HCT116 (cell line): ENCODE measurements around the gene PTPRJ. TPM values are rescaled to one million over a fixed set of nuclear protein-coding genes. Genes with fewer than 3 reads are reported as not detected.

Source experiments
- ATAC-seq: fragments of 200-7000 bp; cut with Tn5 transposase; 2 replicates; pipeline ENCODE4 v1.9.1; 2020; ENCODE audit warnings: mild to moderate bottlenecking, moderate library complexity
- BruUV-seq: library from RNA; stranded (reverse); fragments of 400-500 nt; replicated peaks from 2 replicates; lab custom pipeline; 2021; lab: Mats Ljungman, UMichigan
- CTCF ChIA-PET: fragments of 300-600 bp; sonication (Branson Sonifier 250); formaldehyde crosslinking; loops from one replicate; lab custom pipeline; 2021; ENCODE audit warnings: antibody characterized with exemption; lab: Charles Lee
- POLR2A ChIA-PET: fragments of 300-600, 350-600 bp; sonication (Branson Sonifier 250); formaldehyde crosslinking; loops from one replicate; lab custom pipeline; 2021; ENCODE audit warnings: antibody characterized with exemption; lab: Charles Lee
- RAD21 ChIA-PET, 2 experiments: fragments of 300-600 bp; sonication (Branson Sonifier 250); formaldehyde crosslinking; loops; one replicate each; lab custom pipeline; 2023; ENCODE audit warnings: low total read pairs in 2 of 2; ENCODE audit not compliant: uncharacterized antibody in 2 of 2, unreplicated experiment in 2 of 2, low non-redundant PET in 1 of 2; lab: Charles Lee
- DNase-seq: peaks from one replicate; pipeline ENCODE4 v3.0.0-alpha.2; 2010; ENCODE audit warnings: low read depth, low spot score
- H2AFZ ChIP-seq: fragments of 200-600 bp; shearing (Covaris generic), sonication (generic); 2 replicates; pipeline ENCODE4 v1.6.1; 2017; ENCODE audit warnings: low read depth, mixed run types, mixed read lengths, antibody characterized with exemption, low read length; ENCODE audit not compliant: poor library complexity, severe bottlenecking
- H3K27ac ChIP-seq: 2 replicates; pipeline ENCODE4 v1.5.1; 2012; ENCODE audit warnings: low read depth, low read length
- H3K27me3 ChIP-seq: fragments of 200-600 bp; sonication (generic); 2 replicates; pipeline ENCODE4 v1.6.1; 2016; ENCODE audit warnings: mixed run types, low read length, mixed read lengths; ENCODE audit not compliant: insufficient read depth
- H3K36me3 ChIP-seq, 2 experiments: fragments of 200-500 bp in 1 of 2; fragments of 200-600 bp in 1 of 2; sonication (Bioruptor generic) in 1 of 2; sonication (generic) in 1 of 2; 2 replicates each; pipeline versions ENCODE4 v1.5.1 to v1.6.1; 2014 to 2016; ENCODE audit warnings: low read length in 2 of 2, inconsistent platforms in 1 of 2, mixed read lengths in 1 of 2, mixed run types in 1 of 2; ENCODE audit not compliant: insufficient read depth in 2 of 2, control insufficient read depth in 1 of 2
- H3K4me1 ChIP-seq, 2 experiments: fragments of 200-600 bp in 1 of 2; sonication (generic) in 1 of 2; 2 replicates each; pipeline versions ENCODE4 v1.5.1 to v1.6.1; 2012 to 2017; ENCODE audit warnings: low read length in 2 of 2, inconsistent platforms in 1 of 2, mild to moderate bottlenecking in 1 of 2, mixed read lengths in 1 of 2, mixed run types in 1 of 2, moderate library complexity in 1 of 2; ENCODE audit not compliant: insufficient read depth in 2 of 2, control insufficient read depth in 1 of 2
- H3K4me2 ChIP-seq: fragments of 200-600 bp; sonication (generic); 2 replicates; pipeline ENCODE4 v1.6.1; 2017; ENCODE audit warnings: mixed run types, low read length, mixed read lengths
- H3K4me3 ChIP-seq, 2 experiments: fragments of 200-600 bp in 1 of 2; sonication (generic) in 1 of 2; replicated peaks in 1 of 2; 2 replicates each; pipeline ENCODE4 v1.5.1; 2011 to 2016; ENCODE audit warnings: low read length in 2 of 2, control low read depth in 1 of 2, low read depth in 1 of 2, mild to moderate bottlenecking in 1 of 2, mixed read lengths in 1 of 2, mixed run types in 1 of 2
- H3K79me2 ChIP-seq: fragments of 200-600 bp; sonication (generic); 2 replicates; pipeline ENCODE4 v1.6.1; 2017; ENCODE audit warnings: mild to moderate bottlenecking, mixed run types, low read length, moderate library complexity, mixed read lengths; ENCODE audit not compliant: insufficient read depth
- H3K9ac ChIP-seq: fragments of 200-600 bp; sonication (generic); 2 replicates; pipeline ENCODE4 v1.6.1; 2016; ENCODE audit warnings: low read length, mixed read lengths
- H3K9me2 ChIP-seq: fragments of 200-600 bp; sonication (generic), shearing (Covaris generic); 2 replicates; pipeline ENCODE4 v1.6.1; 2017; ENCODE audit warnings: mixed run types, mild to moderate bottlenecking, moderate library complexity; ENCODE audit not compliant: insufficient read depth
- H3K9me3 ChIP-seq, 2 experiments: fragments of 200-500 bp in 1 of 2; fragments of 200-600 bp in 1 of 2; sonication (Bioruptor generic) in 1 of 2; sonication (generic) in 1 of 2; 2 replicates each; pipeline ENCODE4 v1.6.1; 2014 to 2017; ENCODE audit warnings: low read length in 2 of 2, mixed read lengths in 2 of 2, inconsistent platforms in 1 of 2, low read depth in 1 of 2, mild to moderate bottlenecking in 1 of 2, mixed run types in 1 of 2, moderate library complexity in 1 of 2; ENCODE audit not compliant: control insufficient read depth in 1 of 2, insufficient read depth in 1 of 2
- H4K20me1 ChIP-seq: fragments of 200-600 bp; sonication (generic), shearing (Covaris generic); 2 replicates; pipeline ENCODE4 v1.6.1; 2017; ENCODE audit warnings: mixed run types, mild to moderate bottlenecking, moderate library complexity; ENCODE audit not compliant: insufficient read depth
- CEBPB ChIP-seq: IDR thresholded peaks from 2 replicates; pipeline ENCODE4 v1.6.1; 2012; ENCODE audit warnings: low read depth
- ELF1 ChIP-seq: IDR thresholded peaks from 2 replicates; pipeline ENCODE4 v1.6.1; 2012; ENCODE audit warnings: low read depth, borderline replicate concordance
- EZH2phosphoT487 ChIP-seq: fragments of 200-600 bp; IDR thresholded peaks from 2 replicates; pipeline ENCODE4 v1.6.1; 2018; ENCODE audit warnings: antibody characterized with exemption, borderline replicate concordance
- FOSL1 ChIP-seq: IDR thresholded peaks from 2 replicates; pipeline ENCODE4 v1.6.1; 2012; ENCODE audit warnings: low read depth
- POLR2A ChIP-seq: IDR thresholded peaks from 2 replicates; pipeline ENCODE4 v1.7.0; 2011; ENCODE audit warnings: borderline replicate concordance; ENCODE audit not compliant: insufficient read depth, insufficient read length; ENCODE audit errors: extremely low read depth
- SIN3A ChIP-seq: IDR thresholded peaks from 2 replicates; pipeline ENCODE4 v1.6.1; 2012; ENCODE audit warnings: low read depth
- SP1 ChIP-seq: IDR thresholded peaks from 2 replicates; pipeline ENCODE4 v1.6.1; 2012; ENCODE audit warnings: low read depth
- ZNF274 ChIP-seq: fragments of 200-500 bp; sonication (Bioruptor generic); IDR thresholded peaks from 2 replicates; pipeline ENCODE4 v1.6.1; 2014; ENCODE audit warnings: mild to moderate bottlenecking, low read depth, low read length, inconsistent platforms
- intact Hi-C: fragments of 100-400 bp; cut with micrococcal nuclease; formaldehyde crosslinking; loops from 2 replicates; pipeline ENCODE4 v1.10.0; 2022
- total RNA-seq: library from RNA; stranded (reverse); gene quantifications from one replicate; pipeline ENCODE4 v1.2.1, GENCODE V29; 2021; ENCODE audit not compliant: unreplicated experiment
- TF ChIP-seq, protein P1 (sequence below): IDR thresholded peaks from 2 replicates; pipeline ENCODE4 v1.6.1; 2011; ENCODE audit warnings: mild to moderate bottlenecking, low read length, moderate library complexity; ENCODE audit not compliant: insufficient replicate concordance; ENCODE audit errors: extremely low read depth
- TF ChIP-seq, protein P2 (sequence below), 3 experiments: fragments of 200-600 bp in 1 of 3; sonication (generic) in 1 of 3; IDR thresholded peaks in 2 of 3; conservative IDR thresholded peaks in 1 of 3; 2 replicates each; pipeline ENCODE4 v1.5.1; 2012 to 2017; ENCODE audit warnings: low read depth in 2 of 3, low read length in 2 of 3, antibody characterized with exemption in 1 of 3, borderline replicate concordance in 1 of 3, control low read depth in 1 of 3, mild to moderate bottlenecking in 1 of 3, mixed read lengths in 1 of 3, mixed run types in 1 of 3, moderate library complexity in 1 of 3; ENCODE audit not compliant: insufficient read depth in 1 of 3
- TF ChIP-seq, protein P3 (sequence below): IDR thresholded peaks from 2 replicates; pipeline ENCODE4 v1.6.1; 2012

The PTPRJ gene
- total RNA-seq, 1 experiment from 2014 or later = 19.1 TPM

DNA sequence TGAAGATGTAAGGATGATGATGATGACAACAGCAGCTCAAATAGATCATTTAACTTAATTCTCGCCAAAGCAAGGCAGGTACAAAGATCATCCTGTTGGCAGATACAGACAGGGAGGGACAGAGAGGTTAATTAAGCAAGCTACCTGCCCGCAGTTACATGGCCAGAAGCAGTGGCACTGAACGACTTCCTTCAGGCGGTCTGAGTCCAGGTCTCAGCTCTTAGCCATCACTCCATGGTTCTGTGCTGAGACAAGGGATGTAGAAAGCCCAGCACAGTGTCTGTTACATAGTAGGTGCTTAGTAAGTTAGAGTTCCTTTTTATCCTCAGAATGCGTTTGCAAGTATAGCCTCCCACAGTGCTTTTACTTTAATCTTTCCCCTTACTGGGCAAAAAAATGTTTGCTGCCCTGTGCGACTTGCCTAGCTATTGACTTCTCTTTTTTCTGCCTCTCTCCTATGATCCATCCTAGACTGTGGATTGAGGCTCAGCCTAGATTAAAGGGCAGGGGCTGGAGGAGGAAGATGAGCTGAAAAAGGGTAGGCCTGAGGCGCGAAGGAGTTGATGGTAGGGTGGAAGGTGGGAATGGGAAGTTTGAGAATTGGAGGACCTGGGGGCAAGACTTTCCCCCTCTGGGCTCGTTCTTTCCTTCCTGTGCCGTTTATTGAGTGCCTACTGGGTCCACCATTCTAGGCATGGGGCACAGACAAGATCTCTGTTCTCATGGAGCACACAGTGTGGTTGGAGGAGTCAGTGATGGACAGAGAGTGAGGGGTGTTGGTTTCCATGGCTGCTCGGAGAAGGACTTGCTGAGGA, 128.1 kb downstream of the PTPRJ start:
- Histone ChIP-seq H3K4me2 (no peak overlapping the region), H3K9ac (no peak overlapping the region), H3K4me1 (peaks cover 20 to 33% of the 10 kb centered on the region in 2 experiments; a peak in 3 of 4 replicates), H2AFZ (no peak overlapping the region), H4K20me1 (no peaks in the 10 kb centered on the region), H3K27ac (0 out of 2 replicates have a peak overlapping the region, but pooled peaks have one; percentile 14), H3K4me3 (no peak overlapping the region), H3K9me3 (no peaks in the 10 kb centered on the region), H3K79me2 (no peaks in the 10 kb centered on the region), H3K9me2 (no peaks in the 10 kb centered on the region), H3K27me3 (no peaks in the 10 kb centered on the region), H3K36me3 (no peaks in the 10 kb centered on the region)
- no TSS peak for BruUV-seq
- intact Hi-C loops = no loop called here
- TF ChIP-seq, protein P1, sequence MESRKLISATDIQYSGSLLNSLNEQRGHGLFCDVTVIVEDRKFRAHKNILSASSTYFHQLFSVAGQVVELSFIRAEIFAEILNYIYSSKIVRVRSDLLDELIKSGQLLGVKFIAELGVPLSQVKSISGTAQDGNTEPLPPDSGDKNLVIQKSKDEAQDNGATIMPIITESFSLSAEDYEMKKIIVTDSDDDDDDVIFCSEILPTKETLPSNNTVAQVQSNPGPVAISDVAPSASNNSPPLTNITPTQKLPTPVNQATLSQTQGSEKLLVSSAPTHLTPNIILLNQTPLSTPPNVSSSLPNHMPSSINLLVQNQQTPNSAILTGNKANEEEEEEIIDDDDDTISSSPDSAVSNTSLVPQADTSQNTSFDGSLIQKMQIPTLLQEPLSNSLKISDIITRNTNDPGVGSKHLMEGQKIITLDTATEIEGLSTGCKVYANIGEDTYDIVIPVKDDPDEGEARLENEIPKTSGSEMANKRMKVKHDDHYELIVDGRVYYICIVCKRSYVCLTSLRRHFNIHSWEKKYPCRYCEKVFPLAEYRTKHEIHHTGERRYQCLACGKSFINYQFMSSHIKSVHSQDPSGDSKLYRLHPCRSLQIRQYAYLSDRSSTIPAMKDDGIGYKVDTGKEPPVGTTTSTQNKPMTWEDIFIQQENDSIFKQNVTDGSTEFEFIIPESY = no peak
- TF ChIP-seq CEBPB (no peak), SIN3A (no peak), EZH2phosphoT487 (no peak), POLR2A (no peak), SP1 (no peak), ZNF274 (no peak), FOSL1 (no peak), ELF1 (no peak)
- TF ChIP-seq, protein P2, sequence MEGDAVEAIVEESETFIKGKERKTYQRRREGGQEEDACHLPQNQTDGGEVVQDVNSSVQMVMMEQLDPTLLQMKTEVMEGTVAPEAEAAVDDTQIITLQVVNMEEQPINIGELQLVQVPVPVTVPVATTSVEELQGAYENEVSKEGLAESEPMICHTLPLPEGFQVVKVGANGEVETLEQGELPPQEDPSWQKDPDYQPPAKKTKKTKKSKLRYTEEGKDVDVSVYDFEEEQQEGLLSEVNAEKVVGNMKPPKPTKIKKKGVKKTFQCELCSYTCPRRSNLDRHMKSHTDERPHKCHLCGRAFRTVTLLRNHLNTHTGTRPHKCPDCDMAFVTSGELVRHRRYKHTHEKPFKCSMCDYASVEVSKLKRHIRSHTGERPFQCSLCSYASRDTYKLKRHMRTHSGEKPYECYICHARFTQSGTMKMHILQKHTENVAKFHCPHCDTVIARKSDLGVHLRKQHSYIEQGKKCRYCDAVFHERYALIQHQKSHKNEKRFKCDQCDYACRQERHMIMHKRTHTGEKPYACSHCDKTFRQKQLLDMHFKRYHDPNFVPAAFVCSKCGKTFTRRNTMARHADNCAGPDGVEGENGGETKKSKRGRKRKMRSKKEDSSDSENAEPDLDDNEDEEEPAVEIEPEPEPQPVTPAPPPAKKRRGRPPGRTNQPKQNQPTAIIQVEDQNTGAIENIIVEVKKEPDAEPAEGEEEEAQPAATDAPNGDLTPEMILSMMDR (IDR thresholded peaks at IDR 0.05 in 2 of 3, conservative IDR thresholded peaks at IDR 0.05 in 1 of 3; ENCODE audit: borderline replicate concordance in 1 of 3, insufficient read depth in 1 of 3, low read depth in 2 of 3, low read length in 2 of 3) = no peak
- TF ChIP-seq, protein P3, sequence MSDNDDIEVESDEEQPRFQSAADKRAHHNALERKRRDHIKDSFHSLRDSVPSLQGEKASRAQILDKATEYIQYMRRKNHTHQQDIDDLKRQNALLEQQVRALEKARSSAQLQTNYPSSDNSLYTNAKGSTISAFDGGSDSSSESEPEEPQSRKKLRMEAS = no peak
- ChIA-PET CTCF (interaction anchor here (0.6 to 4.8 kb wide), 15 partner anchors 8 to 696 kb away, joined by 3 to 62 read pairs (median 4); partner anchors contain the start of gene PTPRJ), POLR2A (interaction anchor here (1.1 to 1.7 kb wide), 3 partner anchors 122 to 171 kb away, joined by 3 to 4 read pairs (median 4); no protein-coding TSS in a partner anchor), RAD21 (interaction anchor here (0.7 to 1.4 kb wide), 6 partner anchors 162 to 184 kb away, joined by 3 to 4 read pairs (median 4); no protein-coding TSS in a partner anchor)
- DNase-seq (no peak), ATAC-seq (no peak)
